CD4-positive, alpha-beta T cell treated with Interleukin-1 beta for 1 hour (primary cell): Measurements from ENCODE around the gene SLC15A3.
A peak's percentile ranks its signal among the peaks of the same experiment; 100 is the strongest.

Source experiments
- DNase-seq, 2 donors: peaks; one replicate each; pipeline ENCODE4 v3.0.0-alpha.2; 2020 to 2022

SLC15A3 gene

DNA sequence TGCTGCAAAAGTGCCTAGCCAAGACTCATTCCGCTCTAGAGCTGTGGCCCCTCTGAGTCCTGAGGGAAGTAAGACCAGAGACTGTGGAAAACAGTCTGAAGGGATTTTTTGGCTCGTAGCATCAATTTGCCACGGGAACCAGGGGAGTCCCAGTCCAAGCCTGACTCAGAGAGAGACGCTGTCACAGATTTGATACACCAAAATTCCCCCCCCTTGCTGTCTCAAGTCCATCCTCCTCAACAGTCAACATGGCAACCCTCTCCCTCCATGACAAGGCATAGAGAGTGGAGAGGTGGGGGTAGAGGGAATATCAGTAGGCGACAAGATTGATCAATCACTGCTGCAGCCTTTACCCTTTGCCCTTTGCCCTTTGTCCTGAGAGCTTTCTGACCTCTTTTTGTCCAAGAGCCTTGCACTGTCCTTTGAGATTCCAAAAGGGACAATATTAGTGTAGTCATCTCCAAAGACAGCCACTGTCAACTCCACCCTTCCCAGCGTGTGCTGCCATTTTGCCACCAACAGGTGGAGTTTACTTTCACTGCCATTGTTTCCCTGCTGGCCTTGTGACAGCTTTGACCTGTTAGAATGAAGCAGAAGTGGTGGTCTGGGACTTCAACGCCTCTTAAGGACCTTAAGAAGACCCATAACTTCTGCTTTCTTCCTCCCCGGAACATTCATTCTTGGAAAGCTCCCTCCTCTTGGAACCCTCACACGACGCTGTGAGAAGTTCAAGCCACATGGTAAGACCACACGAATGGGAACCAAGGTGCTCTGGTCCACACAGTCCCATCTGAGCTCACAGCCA, 7.3 kb downstream of the SLC15A3 start:
- DNase-seq = no peak

DNA sequence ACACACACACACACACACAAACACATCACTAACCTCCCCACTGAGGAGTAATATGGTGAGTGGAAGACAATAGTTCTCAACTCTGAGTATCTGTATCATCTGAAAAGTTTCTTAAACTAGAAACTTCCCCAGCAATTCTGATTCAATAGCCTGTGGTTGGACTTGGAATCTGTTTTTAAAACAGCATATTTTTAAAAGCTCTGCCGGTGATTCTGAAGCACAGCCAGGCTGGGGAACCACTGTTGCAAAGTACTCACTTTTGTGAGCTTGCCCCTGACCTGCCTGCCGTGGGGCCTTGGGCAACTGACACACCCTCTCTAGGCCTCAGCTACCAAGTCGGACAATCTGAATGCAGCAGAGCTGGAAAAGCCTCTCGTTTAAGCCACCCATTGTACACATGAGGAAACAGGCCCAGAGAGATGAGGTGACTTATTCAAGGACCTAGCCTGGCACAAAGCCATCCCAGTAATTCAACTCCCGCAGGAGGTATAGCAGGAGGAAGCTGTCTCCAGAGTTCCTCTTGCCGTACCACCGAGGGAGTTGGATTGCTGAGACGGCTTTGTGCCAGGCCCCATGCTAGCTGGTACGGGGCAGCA, 8.9 kb downstream of the SLC15A3 start:
- no peak for DNase-seq

DNA sequence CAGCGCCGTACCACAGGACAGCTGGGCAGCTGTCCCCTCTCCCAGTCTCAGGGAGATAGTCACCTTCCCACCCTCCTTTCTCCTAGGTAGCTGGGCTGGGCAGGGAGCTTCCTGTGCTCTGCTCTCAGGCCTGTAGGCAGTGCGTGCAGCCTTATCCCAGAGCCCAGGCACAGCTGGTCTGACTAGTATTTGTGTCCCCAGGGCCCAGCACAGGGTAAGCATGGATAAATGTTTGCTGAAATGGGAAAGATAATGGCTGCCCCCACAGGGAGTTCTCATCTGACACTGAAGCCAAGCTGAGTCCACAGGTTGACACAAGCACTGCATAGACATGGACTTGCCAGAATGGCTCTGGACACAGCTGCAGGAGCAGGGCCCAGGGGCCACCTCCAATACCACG, 9.8 kb downstream of the SLC15A3 start:
- DNase-seq = no peak

DNA sequence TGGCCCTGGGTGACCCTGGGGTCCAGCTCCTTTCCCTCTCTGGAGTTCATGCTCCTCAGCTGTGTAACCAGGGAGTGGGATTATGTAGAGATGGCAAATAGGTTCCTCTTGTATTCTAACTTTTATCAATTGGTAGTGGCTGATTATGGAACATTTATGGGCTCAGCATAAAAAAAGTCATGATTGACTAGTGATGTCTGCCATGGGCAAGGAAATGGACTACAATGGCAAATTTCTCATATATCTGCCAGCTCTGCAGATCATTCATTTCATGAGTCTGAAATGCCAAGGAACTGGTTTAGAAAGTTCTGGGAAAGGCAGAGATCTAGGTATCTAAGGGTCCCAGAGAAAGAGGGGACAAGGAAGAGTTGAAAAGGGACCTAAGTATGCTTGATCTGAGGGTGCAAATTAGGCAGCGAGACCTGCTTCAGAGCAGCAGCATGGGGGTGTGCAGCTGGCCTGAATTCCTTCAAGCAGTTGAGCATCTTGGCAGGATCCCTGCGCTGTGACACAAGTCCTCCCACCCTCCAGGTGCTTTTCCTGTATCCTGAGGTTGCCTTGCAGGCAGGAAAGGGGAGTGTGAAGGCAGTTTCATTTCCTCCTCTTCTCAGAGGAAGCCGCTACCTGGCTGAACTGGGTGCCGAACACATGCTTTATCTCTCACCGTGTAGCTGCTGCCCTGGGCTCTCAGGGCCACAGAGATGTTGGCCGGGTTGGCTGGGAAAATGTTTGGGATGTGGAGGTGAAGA, 10.4 kb downstream of the SLC15A3 start:
- DNase-seq = no peak

DNA sequence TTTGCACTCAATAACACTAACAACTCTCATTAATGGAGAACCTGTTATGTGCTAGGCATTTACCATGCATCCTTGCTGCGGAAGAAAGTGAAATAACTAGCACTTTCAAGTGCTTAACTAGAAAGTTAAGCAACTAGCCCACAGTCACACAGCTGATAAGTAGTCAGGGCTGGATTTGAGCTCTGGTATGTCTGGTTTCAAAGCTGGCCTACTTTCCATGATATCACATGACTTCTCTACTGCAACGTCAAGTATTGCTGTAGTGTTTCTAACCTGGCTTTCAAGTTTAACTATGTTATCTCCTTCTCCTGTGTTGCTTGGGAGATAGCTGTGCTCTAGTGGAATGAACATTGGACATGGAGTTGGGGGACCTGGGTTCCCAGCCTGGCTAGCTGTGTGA, 12.1 kb downstream of the SLC15A3 start:
- no peak for DNase-seq

DNA sequence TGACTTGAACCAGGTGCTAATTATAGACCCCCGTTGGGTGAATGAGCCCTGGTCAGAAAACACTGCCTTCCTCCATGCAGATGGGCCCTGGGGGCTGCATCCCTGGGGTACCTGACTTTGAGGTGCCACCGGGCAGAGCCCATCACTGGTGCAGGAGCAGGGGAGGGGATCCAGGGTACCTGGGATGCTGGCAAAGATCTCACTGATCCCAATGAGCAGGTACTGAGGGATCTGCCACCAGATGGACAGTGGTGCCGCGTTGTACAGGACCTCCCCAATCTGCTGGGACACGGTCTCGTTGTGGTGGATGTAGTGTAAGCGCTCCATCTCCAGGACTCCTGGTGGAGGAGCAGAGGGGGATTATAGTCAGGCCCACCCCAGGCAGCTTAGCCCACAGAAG, 12.7 kb downstream of the SLC15A3 start:
- no peak for DNase-seq

DNA sequence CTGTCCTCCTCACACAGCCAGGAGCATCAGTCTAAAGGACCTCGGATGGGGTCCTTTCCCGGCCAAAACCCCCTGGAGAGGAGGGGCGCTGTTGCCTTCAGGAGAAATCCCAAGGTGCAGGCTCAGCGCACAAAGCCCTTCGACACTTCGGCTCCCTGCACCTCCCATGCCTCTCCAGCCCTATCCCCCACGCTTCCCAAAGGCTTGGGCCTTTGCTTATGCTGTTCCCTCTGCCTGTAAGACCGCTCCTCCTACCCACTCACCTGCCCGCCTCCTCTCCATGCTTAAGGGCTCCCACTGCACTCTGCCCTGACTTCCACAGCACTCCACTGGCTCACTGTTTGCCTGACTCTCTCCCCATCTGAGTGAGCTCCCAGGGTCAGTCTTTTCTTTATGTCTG, 13.5 kb downstream of the SLC15A3 start:
- DNase-seq = no peak

DNA sequence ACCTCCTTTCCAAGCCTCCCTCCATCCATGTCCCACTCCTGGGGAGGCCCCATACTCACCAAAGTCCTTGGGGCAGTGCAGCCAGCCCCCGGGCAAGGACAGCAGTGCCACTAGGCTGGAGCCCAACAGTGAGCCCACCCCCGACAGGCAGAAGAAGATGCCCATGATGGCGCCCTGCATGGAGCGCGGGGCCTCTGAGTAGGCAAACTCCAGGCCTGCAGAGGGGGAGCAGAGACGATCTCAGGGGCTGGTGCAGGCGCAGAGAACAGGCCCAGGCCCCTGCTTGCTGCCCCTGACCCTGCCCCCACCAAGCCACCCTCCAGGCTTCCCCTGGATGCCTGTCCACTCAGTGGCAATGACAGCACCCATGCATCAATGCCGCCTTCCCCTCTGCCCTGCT, 14.2 kb downstream of the SLC15A3 start:
- DNase-seq = no peak

DNA sequence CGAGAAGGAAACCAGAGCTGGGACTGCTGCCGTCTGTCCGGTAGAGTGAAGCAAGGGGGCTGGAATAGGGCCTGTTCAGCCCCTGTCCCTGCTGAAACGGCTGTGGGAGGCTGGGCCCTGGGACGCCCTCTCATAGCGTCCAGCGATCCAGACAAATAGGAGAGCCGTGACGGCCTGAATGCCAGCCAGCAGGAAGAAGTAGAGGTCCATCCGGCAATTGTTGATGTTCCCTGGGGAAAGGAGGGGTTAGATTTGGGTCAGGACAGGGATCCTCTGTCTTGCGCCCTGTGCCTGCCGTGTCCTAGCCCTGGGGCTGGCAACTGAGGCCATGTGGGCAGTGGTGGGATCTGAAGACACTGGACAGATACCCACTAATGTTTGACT, 14.8 kb downstream of the SLC15A3 start:
- DNase-seq = no peak

DNA sequence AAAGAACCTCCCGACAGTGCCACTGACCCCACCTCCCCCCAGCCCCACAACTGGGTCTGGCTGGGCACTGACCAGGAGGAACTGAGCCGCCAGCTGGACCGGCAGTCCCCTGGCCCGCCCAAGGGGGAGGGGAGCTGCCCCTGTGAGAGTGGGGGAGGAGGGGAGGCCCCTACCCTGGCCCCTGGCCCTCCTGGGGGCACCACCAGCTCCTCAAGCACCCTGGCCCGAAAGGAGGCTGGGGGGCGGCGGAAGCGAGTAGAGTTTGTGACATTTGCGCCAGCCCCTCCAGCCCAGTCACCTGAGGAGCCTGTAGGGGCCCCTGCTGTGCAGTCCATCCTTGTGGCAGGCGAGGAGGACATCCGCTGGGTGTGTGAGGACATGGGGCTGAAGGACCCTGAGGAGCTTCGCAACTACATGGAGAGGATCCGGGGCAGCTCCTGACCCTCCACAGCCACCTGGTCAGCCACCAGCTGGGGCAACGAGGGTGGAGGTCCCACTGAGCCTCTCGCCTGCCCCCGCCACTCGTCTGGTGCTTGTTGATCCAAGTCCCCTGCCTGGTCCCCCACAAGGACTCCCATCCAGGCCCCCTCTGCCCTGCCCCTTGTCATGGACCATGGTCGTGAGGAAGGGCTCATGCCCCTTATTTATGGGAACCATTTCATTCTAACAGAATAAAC, 15.4 kb downstream of the SLC15A3 start:
- no peak for DNase-seq

DNA sequence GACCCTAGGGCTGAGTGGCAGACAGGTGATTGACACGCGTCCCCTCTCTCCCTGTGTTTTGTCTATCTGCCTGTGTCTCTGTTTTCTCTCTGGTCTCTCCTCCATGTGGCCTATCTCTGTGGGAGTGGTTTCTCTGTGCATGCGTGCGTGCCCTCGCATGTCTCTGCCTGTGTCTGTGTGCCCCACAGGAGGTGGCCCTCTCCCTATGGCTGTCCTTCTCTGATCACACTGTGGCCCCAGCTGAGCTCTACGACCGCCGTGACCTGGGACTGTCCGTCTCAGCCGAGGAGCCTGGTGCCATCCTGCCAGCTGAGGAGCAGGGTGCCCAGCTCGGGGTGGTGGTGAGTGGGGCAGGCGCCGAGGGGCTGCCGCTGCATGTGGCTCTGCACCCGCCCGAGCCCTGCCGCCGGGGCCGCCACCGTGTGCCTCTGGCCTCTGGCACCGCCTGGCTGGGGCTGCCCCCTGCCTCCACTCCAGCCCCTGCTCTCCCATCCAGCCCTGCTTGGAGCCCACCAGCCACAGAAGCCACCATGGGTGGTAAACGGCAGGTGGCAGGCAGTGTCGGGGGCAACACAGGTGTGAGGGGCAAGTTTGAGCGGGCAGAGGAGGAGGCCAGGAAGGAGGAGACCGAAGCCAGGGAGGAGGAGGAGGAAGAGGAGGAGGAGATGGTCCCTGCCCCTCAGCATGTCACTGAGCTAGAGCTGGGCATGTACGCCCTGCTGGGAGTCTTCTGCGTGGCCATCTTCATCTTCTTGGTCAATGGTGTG, 16.1 kb downstream of the SLC15A3 start:
- no peak for DNase-seq

DNA sequence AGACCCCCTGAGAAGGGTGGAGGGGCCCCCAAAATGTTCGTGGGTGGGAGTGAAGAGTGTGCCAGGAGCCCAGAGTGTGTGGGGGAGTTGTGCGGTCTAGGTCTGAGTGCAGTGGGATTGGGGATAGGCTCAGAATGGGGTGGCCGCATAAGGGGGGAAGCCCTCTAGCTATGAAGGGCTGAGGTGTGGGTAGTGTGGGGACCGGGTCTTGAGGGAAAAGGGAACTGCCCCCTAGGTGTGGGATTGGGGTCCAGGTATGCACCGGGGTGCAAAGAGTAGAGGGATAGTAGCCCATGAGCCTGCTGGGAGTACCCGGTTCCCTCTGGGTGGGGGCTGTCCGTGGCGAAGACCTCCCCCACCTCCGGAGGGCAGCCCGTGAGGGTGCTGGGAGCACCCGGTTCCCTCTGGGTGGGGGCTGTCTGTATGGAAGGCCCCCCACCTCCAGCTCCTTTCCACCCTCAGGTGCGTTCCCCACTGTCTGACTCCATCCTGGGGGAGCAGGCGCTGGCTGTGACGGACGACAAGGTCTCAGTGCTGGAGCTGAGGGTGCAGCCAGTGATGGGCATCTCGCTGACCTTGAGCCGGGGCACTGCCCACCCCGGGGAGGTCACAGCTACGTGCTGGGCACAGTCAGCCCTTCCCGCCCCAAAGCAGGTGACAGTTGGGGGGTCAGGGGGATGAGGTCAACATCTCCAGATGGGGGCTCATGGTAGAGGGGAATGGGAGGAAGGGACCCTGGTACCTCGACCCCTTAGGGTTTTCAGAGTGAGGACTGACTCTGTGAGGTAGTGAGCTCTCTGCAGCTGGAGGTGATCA, 17.0 kb downstream of the SLC15A3 start:
- no peak for DNase-seq

DNA sequence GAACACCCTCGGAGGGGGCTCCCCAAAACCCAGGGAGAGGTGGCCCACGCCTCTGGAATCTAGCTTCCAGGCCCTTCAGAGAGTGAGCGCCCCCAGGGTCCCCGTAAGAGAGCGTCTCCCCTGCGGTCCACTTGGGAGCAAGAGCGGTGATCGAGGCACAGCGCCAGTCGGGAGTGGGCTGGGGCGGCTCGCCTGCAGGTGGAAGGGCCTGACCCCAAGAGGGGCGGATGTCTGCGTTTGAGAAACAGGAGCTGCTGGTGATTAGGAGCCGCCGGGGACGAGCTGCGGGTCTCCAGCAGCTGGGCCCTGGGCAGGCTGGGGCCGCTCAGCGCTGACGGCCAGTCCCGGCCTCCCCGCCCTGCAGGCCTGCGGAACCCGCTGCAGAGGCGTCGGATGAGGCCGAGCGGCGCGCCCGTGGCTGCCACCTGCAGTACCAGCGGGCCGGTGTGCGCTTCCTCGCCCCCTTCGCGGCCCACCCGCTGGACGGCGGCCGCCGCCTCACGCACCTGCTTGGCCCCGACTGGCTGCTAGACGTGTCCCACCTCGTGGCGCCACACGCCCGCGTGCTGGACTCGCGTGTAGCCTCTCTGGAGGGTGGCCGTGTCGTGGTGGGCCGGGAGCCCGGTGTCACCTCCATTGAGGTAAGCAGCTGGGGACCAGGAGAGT, 17.7 kb downstream of the SLC15A3 start:
- DNase-seq = no peak

DNA sequence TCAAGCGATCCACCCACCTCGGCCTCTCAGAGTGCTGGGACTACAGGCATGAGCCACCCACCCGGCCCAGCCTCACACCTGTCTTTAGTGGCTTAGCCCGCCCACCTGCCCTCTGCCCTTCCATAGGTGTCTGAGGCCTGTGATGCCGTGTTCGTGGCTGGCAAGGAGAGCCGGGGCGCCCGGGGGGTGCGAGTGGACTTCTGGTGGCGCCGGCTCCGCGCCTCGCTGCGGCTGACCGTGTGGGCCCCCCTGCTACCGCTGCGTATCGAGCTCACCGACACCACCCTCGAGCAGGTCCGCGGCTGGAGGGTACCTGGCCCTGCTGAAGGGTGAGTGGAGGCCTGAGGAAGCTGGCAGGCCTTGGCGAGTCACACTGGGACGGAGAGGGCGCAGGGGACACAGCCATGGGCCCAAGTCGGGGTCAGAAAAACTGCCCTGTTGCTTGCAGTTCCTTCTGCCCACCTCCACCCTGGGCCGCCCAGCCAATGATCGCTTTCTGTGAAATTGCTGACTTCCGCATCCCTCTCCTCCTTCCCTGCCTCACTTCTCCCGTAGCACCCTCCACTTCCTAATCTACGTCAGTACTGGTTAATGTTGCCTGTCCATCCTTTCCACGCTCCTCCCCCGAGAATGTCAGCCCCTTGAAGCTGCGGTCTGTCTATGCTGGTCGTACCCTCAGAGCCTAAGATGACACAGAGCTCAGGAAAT, 18.4 kb downstream of the SLC15A3 start:
- no peak for DNase-seq

DNA sequence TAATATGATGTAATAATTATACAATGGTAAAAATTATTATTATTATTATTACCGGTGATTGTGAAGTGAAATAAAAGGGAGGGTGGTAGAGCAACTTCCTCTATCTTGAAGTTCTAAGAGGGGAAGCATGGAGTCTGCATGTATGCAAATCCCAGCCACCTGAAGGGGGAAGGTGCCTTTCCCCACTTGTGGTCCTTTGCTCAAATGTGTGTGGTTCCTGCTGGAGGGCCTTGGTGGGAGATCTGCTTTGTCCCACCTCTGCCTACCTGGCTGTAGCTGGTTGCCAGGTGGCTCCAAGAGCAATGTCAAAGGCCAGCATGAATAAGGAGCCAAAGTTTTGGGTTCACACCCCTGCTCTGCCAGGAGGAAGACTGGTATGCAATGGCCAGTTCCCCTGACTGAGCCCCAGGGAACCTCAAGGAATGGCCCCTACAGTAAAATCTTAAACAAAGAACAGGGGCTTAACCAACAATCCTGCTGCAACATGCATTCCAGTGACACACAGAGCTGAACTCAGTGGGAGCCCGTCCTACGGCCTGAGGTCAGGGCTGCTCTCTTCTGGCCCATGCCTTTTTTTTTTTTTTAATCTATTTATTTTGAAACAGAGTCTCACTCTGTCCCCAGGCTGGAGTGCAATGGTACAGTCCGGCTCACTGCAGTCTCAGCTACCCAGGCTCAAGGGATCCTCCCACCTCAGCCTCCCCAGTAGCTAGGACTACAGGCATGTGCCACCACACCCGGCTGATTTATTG, 19.2 kb downstream of the SLC15A3 start:
- DNase-seq = no peak

DNA sequence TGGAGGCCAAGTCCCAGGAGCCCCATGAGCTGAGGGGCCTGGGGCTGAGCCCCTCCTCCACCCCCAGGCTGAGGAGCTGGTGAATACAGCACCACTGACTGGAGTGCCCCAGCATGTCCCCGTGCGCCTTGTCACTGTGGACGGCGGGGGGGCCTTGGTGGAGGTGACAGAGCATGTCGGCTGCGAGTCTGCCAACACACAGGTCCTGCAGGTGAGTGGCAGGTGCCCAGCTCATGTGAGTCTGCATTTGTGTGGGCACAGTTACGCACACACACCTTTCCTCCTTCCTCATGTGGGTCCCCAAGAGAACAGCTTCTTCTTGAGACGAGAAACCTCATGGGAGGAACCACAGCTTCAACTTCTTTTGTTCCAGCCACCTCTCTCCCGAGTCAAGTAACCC, 20.1 kb downstream of the SLC15A3 start:
- peak in 1 of 2 donors; percentile 71 for DNase-seq

DNA sequence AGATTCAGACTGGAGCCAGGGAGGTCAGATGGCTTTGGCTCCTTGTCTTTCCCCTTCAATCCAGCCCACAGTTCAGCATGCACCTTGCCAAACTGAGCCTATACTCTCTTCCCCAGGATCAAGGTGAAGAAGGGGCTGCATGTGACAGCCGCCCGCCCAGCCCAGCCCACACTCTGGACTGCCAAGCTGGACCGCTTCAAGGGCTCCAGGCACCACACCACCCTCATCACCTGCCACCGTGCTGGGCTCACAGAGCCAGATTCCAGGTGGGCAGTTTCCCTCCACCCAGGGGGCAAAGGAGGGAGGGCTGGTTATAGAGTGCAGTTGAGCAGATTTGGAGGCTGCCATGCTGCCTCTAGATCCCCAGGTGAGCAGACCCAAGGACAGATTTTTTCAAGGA, 21.6 kb downstream of the SLC15A3 start:
- DNase-seq = no peak

DNA sequence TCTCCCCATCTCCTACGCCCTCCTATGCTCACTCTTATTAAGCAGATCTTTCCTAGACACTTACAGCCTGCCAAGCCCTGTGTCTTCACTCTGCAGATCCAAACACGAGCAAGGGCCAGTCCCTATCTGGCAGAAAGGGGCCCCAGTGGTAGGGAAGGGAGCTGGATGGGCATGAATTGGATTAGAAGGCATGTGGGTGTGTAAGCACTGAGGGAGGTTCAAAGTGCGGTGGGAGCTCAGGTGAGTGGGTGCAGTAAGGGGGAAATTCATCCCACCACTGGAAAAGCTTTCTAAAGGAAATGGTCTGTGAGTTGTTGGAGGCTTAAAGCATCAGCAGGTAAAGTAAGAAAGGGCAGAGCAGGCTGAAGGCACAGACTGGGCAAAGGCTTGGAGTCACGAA, 22.2 kb downstream of the SLC15A3 start:
- no peak for DNase-seq

DNA sequence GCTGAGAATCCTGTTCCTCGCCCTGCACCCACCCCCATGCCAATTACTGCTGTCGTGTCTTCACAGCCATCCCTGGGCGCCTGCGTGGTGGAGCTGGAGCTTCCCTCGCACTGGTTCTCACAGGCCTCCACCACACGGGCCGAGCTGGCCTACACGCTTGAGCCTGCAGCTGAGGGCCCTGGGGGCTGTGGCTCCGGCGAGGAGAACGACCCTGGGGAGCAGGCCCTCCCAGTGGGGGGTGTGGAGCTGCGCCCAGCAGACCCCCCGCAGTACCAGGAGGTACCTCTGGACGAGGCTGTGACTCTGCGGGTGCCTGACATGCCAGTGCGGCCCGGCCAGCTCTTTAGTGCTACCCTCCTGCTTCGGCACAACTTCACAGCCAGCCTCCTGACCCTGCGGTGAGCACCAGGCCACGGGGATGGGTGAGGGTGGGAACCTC, 23.4 kb downstream of the SLC15A3 start:
- DNase-seq = no peak

DNA sequence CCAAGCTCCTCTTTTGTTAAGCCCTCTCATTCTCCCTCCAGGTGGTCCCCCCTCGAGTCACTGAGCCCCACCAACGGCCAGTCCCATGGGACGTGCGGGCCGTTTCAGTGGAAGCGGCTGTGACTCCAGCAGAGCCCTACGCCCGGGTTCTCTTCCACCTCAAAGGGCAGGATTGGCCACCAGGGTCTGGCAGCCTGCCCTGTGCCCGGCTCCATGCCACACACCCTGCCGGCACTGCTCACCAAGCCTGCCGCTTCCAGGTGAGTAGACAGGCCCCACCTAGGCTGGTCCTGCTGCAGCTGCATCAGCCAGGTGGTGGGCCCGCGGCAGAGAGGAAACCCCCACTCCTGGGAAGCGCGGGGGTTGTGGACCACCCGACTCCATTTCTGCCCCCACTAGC, 24.4 kb downstream of the SLC15A3 start:
- DNase-seq = no peak
